Liver (tissue), 9 donors: ENCODE data around the gene ELOVL3. TPM values are rescaled to one million over a fixed set of nuclear protein-coding genes. Genes with fewer than 3 reads are reported as not detected.
A peak's percentile ranks its signal among the peaks of the same experiment; 100 is the strongest.

Experiments
- DNase-seq: peaks from one replicate; pipeline ENCODE4 v3.0.0-alpha.2; 2017; ENCODE audit warnings: low spot score
- H3K27ac ChIP-seq, 2 donors: one replicate each; pipeline ENCODE4 v1.7.0; 2013; ENCODE audit warnings: inconsistent platforms in 2 of 2, low read length in 2 of 2, control low read depth in 1 of 2, low read depth in 1 of 2, mild to moderate bottlenecking in 1 of 2
- H3K27me3 ChIP-seq, 4 donors: one replicate each; pipeline versions ENCODE4 v1.6.1 to v1.7.0; 2013; ENCODE audit warnings: low read length in 3 of 4, inconsistent platforms in 1 of 4, mild to moderate bottlenecking in 1 of 4, moderate library complexity in 1 of 4; ENCODE audit not compliant: control insufficient read depth in 4 of 4, insufficient read depth in 4 of 4
- H3K36me3 ChIP-seq, 4 donors: one replicate each; pipeline versions ENCODE4 v1.6.1 to v1.7.0; 2013; ENCODE audit warnings: low read length in 3 of 4, mild to moderate bottlenecking in 3 of 4, low read depth in 1 of 4, moderate library complexity in 1 of 4; ENCODE audit not compliant: control insufficient read depth in 4 of 4, insufficient read depth in 3 of 4
- H3K4me1 ChIP-seq, 4 donors: one replicate each; pipeline versions ENCODE4 v1.6.1 to v1.7.0; 2013; ENCODE audit warnings: low read length in 3 of 4, mild to moderate bottlenecking in 3 of 4, moderate library complexity in 1 of 4; ENCODE audit not compliant: control insufficient read depth in 4 of 4, insufficient read depth in 4 of 4
- H3K4me3 ChIP-seq, 3 donors: one replicate each; pipeline versions ENCODE4 v1.6.1 to v1.7.0; 2013; ENCODE audit warnings: low read length in 3 of 3, control low read depth in 1 of 3, low read depth in 1 of 3, mild to moderate bottlenecking in 1 of 3
- H3K9ac ChIP-seq, 2 donors: one replicate each; pipeline ENCODE4 v1.7.0; 2013; ENCODE audit warnings: low read length in 2 of 2, mild to moderate bottlenecking in 2 of 2, moderate library complexity in 2 of 2, control low read depth in 1 of 2, low read depth in 1 of 2
- H3K9me3 ChIP-seq, 4 donors: one replicate each; pipeline versions ENCODE4 v1.6.1 to v1.7.0; 2013; ENCODE audit warnings: low read length in 3 of 4; ENCODE audit not compliant: control insufficient read depth in 4 of 4
- EGR1 ChIP-seq, 2 donors: IDR thresholded peaks; 2 replicates each; pipeline ENCODE4 v1.6.1; 2016 to 2018; ENCODE audit warnings: antibody characterized with exemption in 2 of 2, low read depth in 2 of 2
- FOXA1 ChIP-seq: IDR thresholded peaks from 2 replicates; pipeline ENCODE4 v1.6.1; 2016; ENCODE audit warnings: antibody characterized with exemption
- FOXA2 ChIP-seq: IDR thresholded peaks from 2 replicates; pipeline ENCODE4 v1.6.1; 2016; ENCODE audit warnings: antibody characterized with exemption
- GABPA ChIP-seq, 2 donors: IDR thresholded peaks in 1 of 2; conservative IDR thresholded peaks in 1 of 2; 2 replicates each; pipeline ENCODE4 v1.6.1; 2016; ENCODE audit warnings: antibody characterized with exemption in 2 of 2, mild to moderate bottlenecking in 1 of 2, moderate library complexity in 1 of 2
- HNF4A ChIP-seq, 2 donors: conservative IDR thresholded peaks; 2 replicates each; pipeline ENCODE4 v1.6.1; 2016; ENCODE audit warnings: antibody characterized with exemption in 2 of 2, mild to moderate bottlenecking in 2 of 2
- HNF4G ChIP-seq: IDR thresholded peaks from 2 replicates; pipeline ENCODE4 v1.6.1; 2016; ENCODE audit warnings: antibody characterized with exemption
- JUND ChIP-seq, 2 donors: IDR thresholded peaks; 2 replicates each; pipeline ENCODE4 v1.6.1; 2016; ENCODE audit warnings: antibody characterized with exemption in 2 of 2
- NR2F2 ChIP-seq: IDR thresholded peaks from 2 replicates; pipeline ENCODE4 v1.6.1; 2016; ENCODE audit warnings: antibody characterized with exemption
- RAD21 ChIP-seq, 2 donors: IDR thresholded peaks; 2 replicates each; pipeline ENCODE4 v1.6.1; 2016; ENCODE audit warnings: antibody characterized with exemption in 2 of 2, mild to moderate bottlenecking in 2 of 2
- RXRA ChIP-seq, 2 donors: IDR thresholded peaks; 2 replicates each; pipeline ENCODE4 v1.6.1; 2017 to 2018; ENCODE audit warnings: antibody characterized with exemption in 2 of 2, mild to moderate bottlenecking in 1 of 2
- SP1 ChIP-seq: IDR thresholded peaks from 2 replicates; pipeline ENCODE4 v1.6.1; 2018; ENCODE audit warnings: antibody characterized with exemption, mild to moderate bottlenecking
- TAF1 ChIP-seq: conservative IDR thresholded peaks from 2 replicates; pipeline ENCODE4 v1.6.1; 2016; ENCODE audit warnings: antibody characterized with exemption, mild to moderate bottlenecking
- YY1 ChIP-seq: IDR thresholded peaks from 2 replicates; pipeline ENCODE4 v1.6.1; 2016; ENCODE audit warnings: antibody characterized with exemption, mild to moderate bottlenecking
- WGBS: extraction: QIAGEN DNeasy Blood & Tissue Kit; methylation state at CpG from one replicate; pipeline ENCODE4 v1.1.7; 2013; 5-methylcytosine and 5-hydroxymethylcytosine counted together
- polyA plus RNA-seq, 2 donors: library from polyadenylated mRNA; stranded (reverse) in 1 of 2; unstranded in 1 of 2; fragments of 200-250 nt in 1 of 2; fragments of >200 nt in 1 of 2; fragmentation: Nextera tagmentation in 1 of 2; extraction: Ambion mirVana in 1 of 2; gene quantifications; one replicate each; pipeline versions ENCODE4 v1.2.1 to v1.2.3, GENCODE V29; 2013 to 2015
- total RNA-seq, 2 donors: library from RNA; depleted of rRNA; stranded (reverse); fragments of >200 nt; gene quantifications; one replicate each; pipeline ENCODE4 v1.2.3, GENCODE V29; 2014
- TF ChIP-seq, protein P1 (sequence below): IDR thresholded peaks from 2 replicates; pipeline ENCODE4 v1.6.1; 2016; ENCODE audit warnings: antibody characterized with exemption
- TF ChIP-seq, protein P2 (sequence below): IDR thresholded peaks from 2 replicates; pipeline ENCODE4 v1.6.1; 2016; ENCODE audit warnings: antibody characterized with exemption
- TF ChIP-seq, protein P3 (sequence below): IDR thresholded peaks from 2 replicates; pipeline ENCODE4 v1.6.1; 2016; ENCODE audit warnings: antibody characterized with exemption, mild to moderate bottlenecking
- TF ChIP-seq, protein P4 (sequence below): IDR thresholded peaks from 2 replicates; pipeline ENCODE4 v1.6.1; 2016; ENCODE audit warnings: antibody characterized with exemption
- TF ChIP-seq, protein P5 (sequence below): fragments of 150-350 bp; IDR thresholded peaks from 2 replicates; pipeline ENCODE4 v1.5.1; 2017; ENCODE audit warnings: improper control_type of control experiment, low read depth, low read length; ENCODE audit not compliant: missing input control
- donor health status: healthy.
- donor health status: healthy.
- donor health status: healthy.
- donor health status: healthy.
- donor health status: healthy.

The ELOVL3 gene, protein sequence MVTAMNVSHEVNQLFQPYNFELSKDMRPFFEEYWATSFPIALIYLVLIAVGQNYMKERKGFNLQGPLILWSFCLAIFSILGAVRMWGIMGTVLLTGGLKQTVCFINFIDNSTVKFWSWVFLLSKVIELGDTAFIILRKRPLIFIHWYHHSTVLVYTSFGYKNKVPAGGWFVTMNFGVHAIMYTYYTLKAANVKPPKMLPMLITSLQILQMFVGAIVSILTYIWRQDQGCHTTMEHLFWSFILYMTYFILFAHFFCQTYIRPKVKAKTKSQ
- total RNA-seq (under 1 TPM in 1 of 2 donors, not detected in 1; 0.42 TPM), polyA plus RNA-seq (not detected)

DNA sequence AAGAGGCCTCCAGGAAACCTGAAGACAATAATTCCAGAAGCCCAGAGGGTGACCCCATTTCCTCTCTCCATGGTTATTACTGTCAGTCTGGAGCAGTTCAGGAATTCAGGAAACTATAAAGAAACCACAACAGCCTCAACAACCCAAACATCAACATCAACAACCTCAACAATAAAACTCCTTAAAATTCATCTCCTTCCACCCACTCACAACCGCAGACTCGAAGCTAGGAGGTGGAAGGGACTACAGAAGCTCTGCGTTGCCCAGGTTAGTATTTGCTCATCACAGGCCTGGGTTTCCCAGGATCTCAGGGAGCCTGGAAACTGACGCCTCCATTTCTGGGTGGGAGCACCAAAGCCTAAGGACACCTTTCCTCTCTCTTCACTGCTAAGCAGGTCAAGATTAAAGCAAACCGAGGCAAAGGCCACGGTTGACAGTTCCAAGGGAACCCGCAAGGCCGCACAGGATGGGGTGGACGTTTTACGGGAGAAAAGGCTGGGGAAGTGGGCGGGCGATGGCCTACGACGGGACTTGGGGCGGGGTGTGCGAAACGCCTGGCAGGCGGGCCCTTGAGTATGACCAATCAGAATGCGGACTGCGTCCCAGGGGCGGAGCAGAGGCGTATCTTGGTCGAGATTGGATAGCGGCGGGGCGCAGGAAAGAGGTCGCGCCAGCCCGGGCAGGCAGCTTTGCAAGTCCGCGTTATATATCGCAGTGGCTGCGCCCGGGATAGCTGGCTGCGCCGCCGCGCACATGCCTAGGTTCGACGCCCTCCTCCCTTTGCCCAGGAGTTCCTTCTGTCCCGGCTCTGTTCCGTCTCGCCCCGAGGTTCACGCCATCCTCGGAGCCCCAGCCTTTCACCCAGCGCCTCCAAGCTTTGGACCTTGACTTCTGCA is at the start of gene ELOVL3:
ELOVL3 (plus strand) TSS at position 654 of the 896 bp plus-strand sequence. CDS start 250 bp downstream, outside the sequence.
- H3K27me3 ChIP-seq, result peaks cover 0 to 12% (median 0%) of the 10 kb centered on the region in 4 donors

More for the DNA sequence above, at the start of gene ELOVL3:
- 10% methylated on average over 47 of the region's 47 CpGs for WGBS
- TF ChIP-seq, protein P1, sequence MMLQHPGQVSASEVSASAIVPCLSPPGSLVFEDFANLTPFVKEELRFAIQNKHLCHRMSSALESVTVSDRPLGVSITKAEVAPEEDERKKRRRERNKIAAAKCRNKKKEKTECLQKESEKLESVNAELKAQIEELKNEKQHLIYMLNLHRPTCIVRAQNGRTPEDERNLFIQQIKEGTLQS, result no peak
- TF ChIP-seq TAF1, result no peak
- peak; percentile 44 for TF ChIP-seq NR2F2
- peak in 1 of 2 donors; percentile 28 for TF ChIP-seq RAD21 (IDR thresholded peaks at IDR 0.05)
- no peak for TF ChIP-seq YY1
- no peak for TF ChIP-seq RXRA (IDR thresholded peaks at IDR 0.05)
- TF ChIP-seq FOXA1, result no peak
- TF ChIP-seq SP1, result peak; percentile 66
- TF ChIP-seq EGR1 (IDR thresholded peaks at IDR 0.05; ENCODE audit: low read depth in 2 of 2), result no peak
- no peak for TF ChIP-seq HNF4A (conservative IDR thresholded peaks at IDR 0.05)
- TF ChIP-seq, protein P2, sequence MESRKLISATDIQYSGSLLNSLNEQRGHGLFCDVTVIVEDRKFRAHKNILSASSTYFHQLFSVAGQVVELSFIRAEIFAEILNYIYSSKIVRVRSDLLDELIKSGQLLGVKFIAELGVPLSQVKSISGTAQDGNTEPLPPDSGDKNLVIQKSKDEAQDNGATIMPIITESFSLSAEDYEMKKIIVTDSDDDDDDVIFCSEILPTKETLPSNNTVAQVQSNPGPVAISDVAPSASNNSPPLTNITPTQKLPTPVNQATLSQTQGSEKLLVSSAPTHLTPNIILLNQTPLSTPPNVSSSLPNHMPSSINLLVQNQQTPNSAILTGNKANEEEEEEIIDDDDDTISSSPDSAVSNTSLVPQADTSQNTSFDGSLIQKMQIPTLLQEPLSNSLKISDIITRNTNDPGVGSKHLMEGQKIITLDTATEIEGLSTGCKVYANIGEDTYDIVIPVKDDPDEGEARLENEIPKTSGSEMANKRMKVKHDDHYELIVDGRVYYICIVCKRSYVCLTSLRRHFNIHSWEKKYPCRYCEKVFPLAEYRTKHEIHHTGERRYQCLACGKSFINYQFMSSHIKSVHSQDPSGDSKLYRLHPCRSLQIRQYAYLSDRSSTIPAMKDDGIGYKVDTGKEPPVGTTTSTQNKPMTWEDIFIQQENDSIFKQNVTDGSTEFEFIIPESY, result no peak
- TF ChIP-seq, protein P3, sequence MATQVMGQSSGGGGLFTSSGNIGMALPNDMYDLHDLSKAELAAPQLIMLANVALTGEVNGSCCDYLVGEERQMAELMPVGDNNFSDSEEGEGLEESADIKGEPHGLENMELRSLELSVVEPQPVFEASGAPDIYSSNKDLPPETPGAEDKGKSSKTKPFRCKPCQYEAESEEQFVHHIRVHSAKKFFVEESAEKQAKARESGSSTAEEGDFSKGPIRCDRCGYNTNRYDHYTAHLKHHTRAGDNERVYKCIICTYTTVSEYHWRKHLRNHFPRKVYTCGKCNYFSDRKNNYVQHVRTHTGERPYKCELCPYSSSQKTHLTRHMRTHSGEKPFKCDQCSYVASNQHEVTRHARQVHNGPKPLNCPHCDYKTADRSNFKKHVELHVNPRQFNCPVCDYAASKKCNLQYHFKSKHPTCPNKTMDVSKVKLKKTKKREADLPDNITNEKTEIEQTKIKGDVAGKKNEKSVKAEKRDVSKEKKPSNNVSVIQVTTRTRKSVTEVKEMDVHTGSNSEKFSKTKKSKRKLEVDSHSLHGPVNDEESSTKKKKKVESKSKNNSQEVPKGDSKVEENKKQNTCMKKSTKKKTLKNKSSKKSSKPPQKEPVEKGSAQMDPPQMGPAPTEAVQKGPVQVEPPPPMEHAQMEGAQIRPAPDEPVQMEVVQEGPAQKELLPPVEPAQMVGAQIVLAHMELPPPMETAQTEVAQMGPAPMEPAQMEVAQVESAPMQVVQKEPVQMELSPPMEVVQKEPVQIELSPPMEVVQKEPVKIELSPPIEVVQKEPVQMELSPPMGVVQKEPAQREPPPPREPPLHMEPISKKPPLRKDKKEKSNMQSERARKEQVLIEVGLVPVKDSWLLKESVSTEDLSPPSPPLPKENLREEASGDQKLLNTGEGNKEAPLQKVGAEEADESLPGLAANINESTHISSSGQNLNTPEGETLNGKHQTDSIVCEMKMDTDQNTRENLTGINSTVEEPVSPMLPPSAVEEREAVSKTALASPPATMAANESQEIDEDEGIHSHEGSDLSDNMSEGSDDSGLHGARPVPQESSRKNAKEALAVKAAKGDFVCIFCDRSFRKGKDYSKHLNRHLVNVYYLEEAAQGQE, result no peak
- no peak for TF ChIP-seq GABPA (IDR thresholded peaks at IDR 0.05 in 1 of 2, conservative IDR thresholded peaks at IDR 0.05 in 1 of 2)
- no peak for TF ChIP-seq FOXA2
- TF ChIP-seq, protein P4, sequence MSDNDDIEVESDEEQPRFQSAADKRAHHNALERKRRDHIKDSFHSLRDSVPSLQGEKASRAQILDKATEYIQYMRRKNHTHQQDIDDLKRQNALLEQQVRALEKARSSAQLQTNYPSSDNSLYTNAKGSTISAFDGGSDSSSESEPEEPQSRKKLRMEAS, result peak; percentile 75
- TF ChIP-seq JUND (IDR thresholded peaks at IDR 0.05), result no peak
- TF ChIP-seq, protein P5, sequence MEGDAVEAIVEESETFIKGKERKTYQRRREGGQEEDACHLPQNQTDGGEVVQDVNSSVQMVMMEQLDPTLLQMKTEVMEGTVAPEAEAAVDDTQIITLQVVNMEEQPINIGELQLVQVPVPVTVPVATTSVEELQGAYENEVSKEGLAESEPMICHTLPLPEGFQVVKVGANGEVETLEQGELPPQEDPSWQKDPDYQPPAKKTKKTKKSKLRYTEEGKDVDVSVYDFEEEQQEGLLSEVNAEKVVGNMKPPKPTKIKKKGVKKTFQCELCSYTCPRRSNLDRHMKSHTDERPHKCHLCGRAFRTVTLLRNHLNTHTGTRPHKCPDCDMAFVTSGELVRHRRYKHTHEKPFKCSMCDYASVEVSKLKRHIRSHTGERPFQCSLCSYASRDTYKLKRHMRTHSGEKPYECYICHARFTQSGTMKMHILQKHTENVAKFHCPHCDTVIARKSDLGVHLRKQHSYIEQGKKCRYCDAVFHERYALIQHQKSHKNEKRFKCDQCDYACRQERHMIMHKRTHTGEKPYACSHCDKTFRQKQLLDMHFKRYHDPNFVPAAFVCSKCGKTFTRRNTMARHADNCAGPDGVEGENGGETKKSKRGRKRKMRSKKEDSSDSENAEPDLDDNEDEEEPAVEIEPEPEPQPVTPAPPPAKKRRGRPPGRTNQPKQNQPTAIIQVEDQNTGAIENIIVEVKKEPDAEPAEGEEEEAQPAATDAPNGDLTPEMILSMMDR, result no peak
- TF ChIP-seq HNF4G, result no peak
- peak within 1 kb of the TSS in 2 of 3 donors; percentile 35 to 38 for H3K4me3 ChIP-seq
- H3K9me3 ChIP-seq, result no peaks in the 10 kb centered on the region
- H3K27ac ChIP-seq, result peak within 1 kb of the TSS; percentile 7 to 29
- no peaks in the 10 kb centered on the region for H3K36me3 ChIP-seq
- peak; percentile 85 for DNase-seq
- peak within 1 kb of the TSS in 1 of 2 donors; percentile 28 for H3K9ac ChIP-seq
- peaks cover 6 to 19% (median 15%) of the 10 kb centered on the region in 4 donors for H3K4me1 ChIP-seq
